GM18526 (cell line): ENCODE results near the gene ZNF346.

Experiments used
- POLR2A ChIP-seq: IDR thresholded peaks from 3 replicates; pipeline ENCODE4 v1.6.1; 2011; ENCODE audit not compliant: insufficient read length; ENCODE audit errors: extremely low read depth

ZNF346 gene

DNA sequence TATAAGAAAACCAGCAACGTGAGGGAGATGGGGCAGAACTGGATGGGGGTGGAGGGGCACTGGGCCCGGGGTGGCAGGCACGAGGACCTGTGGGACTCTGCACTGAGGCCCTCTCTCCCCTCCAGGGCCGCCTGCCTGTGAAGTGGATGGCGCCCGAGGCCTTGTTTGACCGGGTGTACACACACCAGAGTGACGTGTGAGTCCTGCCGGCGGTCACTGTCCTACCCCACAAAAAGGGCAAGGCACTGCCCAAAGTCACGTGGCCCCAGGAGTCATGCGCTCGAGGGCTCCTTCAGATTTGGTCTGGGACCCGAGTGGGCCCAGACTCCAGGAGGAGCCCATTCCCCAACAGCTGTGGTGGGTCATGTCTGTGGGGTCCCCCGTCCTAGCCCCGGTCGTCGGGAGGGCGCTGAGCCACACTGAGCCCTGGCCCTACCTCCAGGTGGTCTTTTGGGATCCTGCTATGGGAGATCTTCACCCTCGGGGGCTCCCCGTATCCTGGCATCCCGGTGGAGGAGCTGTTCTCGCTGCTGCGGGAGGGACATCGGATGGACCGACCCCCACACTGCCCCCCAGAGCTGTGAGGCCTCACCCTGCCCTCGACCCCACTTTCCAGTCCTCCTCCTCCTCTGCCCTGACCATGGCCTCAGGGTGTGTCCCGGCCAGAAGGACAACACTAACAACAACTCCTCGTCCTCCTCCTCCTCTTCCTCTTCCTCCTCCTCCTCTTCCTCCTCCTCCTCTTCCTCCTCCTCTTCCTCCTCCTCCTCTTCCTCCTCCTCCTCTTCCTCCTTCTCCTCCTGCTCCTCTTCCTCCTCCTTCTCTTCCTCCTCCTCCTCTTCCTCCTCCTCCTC lies 73.9 kb downstream of the ZNF346 start:
- no peak for TF ChIP-seq POLR2A

- TF ChIP-seq POLR2A = no peak
Measured at GRCh38 chr5:177097016-177097985, 74.8 kb downstream of the ZNF346 start.

DNA sequence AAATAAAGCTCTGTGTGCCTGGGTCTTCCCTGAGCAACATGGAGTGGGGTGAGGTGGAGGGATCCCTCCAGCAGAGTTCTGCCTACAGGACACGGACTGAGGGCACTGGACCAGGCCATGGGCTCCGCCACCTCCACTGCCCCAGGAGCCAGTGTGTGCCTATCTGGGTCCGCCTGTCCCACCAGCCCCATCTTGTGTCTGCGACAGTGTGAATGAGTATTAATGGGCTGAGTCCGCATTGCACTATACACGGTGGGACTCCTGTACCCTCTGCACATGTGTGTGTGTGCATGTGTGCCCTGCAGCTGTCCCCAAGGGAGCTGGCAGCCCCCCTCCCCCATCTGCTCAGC lies 75.6 kb downstream of the ZNF346 start:
- no peak for TF ChIP-seq POLR2A

GRCh38 chr5:177098470-177099141 lies 76.1 kb downstream of the ZNF346 start:
- no peak for TF ChIP-seq POLR2A

DNA sequence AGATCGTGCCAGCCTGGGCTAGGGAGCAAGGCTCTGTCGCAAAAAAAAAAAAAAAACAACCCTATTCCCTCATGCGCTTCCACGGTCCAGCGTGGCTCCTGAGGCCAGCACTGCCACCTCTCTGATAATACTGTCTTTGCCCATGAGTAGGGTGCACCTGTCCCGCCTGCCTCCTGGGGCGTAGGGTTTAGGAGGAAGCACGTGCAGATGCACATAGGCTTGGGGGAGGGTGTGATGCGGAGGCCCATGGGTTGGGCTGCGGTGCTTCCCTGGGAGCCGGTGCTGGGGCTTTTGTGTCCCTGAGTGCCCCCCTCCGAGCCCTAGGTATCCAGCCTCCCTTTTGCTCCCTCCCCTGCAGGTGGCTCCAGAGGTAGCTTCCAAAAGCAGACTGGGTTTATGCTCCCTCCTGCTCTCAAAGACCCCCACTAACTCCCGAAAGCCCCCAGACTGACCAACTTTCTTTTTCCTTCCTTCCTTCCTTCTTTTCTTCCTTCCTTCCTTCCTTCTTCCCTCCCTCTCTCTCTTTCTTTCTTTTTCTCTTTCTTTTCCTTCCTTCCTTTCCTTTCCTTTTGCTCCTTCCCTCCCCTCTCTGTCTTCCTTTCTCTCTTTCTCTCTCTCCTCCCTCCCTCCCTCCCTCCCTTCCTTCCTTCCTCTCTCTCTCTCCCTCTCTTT lies 77.1 kb downstream of the ZNF346 start:
- no peak for TF ChIP-seq POLR2A

- TF ChIP-seq POLR2A = no peak
Measured at GRCh38 chr5:177100714-177101121, 78.2 kb downstream of the ZNF346 start.

- TF ChIP-seq POLR2A = no peak
Measured at GRCh38 chr5:177103523-177104253, 81.2 kb downstream of the ZNF346 start.

DNA sequence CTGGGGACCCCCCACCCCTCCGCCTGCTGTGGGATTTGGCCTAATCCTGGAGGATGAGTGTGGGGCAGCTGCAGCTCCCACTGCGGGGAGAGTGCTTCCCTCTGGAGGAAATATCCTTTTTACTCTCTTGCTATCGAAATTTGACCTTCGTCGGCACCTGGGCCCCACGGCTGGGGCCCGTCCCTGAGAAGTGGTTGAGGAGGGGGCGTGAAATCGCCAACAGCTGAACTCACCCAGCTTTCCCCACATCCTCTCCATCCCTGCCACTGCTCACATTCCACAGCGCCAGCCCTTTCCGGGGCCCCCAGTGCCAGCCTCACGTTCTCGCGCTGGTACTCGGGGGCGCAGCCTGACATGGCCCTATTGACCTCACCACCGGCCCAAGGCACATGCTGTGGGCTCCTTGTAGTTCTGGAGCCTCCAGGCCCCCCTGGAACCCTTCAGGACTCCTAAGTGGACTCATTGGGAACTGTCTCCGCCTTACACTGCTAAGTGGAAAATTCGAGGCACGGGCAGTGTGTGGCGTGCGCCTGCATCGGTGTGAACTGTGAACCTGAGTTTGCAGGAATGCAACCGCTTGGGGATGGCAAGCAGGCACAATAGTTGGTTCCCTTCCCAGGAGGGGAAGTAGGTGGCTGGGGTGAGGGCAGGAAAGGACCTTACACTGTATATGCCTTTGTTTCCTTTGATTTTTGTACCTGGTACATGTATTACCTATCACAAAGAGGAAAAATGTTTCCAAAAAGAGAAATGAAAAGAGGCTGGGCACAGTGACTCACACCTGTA lies 83.4 kb downstream of the ZNF346 start:
- TF ChIP-seq POLR2A = no peak

DNA sequence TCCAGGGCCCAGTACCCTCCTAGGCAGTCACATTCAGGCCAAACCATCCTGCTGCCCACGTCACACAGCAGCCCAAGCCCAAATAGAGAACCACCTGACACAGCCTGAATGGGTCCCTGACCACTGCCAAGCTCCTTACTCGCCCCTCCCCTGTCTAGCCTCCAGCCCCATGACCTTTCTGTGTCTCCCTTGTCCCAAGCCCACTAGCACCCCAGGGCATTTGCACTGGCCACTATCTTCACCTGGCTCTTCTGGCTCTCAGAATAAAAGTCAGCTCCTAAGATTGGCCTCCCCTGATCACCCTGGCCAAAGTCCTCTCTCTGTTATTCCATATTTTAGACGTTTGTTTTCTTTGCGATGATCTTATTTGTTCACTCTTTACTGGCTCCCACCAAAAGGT lies 84.7 kb downstream of the ZNF346 start:
- TF ChIP-seq POLR2A = no peak

- no peak for TF ChIP-seq POLR2A
Measured at GRCh38 chr5:177109810-177110209, 87.3 kb downstream of the ZNF346 start.

DNA sequence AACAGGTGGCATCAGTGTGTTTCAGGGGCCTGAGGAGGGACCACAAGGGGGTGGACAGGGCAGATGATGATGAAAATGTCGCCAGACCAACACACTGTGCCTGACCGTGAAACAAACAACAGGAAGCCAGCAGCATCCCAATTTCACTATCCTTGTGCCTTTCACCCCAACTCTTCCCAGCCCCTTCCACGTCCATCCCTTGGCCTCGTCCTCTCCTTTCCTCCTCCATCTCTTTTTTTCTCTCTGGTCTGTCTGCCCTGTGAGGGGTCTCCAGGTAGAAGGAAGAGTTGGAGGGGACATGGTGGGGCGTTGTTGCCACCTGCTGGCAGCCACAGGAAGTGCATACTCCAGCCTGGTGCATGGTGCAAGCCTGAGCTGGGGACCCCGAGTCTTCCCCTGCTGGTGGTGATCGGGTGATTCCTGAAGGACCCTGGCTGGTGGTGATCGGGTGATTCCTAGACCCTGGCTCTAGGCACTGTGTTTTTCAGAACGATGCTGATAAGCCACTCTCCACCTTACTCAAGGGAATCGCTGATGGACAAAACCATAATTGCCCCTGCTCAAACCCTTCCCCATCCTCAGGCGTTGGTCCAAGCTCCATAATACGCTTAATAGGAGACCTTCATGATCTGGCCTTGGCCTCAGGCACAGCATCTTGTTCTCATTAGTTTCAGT lies 89.4 kb downstream of the ZNF346 start:
- no peak for TF ChIP-seq POLR2A

DNA sequence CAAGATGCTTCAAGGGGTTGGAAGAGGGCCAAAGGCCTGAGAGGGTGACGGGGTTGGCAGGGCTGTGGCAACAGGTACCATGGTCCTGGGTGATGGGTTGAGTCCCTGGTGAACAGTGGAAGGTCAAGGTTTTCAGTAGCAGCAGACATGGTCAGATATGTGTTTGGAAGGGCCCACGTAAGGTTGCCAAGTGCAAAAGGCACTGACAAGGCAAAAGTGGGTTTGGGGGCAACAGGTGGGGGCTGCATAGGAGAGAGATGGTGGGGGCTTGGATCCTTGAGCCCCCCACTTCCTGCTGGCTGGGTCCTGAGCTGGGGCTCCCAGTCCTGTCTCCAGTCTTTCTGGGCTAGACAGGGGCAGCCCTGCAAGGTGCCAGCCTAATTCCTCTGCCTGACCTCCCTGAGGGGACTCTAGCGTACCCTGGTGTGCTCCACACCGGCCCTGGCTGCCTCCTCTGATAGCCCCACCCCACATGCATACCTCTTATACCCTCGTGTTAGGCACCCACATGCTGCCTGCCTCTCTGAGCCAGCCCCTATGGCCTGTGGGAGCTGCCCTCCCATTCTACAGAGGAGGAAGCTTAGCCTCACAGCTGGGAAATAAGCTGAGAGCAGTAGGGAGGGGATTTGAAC lies 90.2 kb downstream of the ZNF346 start:
- no peak for TF ChIP-seq POLR2A
